Measurements from ENCODE around the gene DBP.

Gene DBP

DNA sequence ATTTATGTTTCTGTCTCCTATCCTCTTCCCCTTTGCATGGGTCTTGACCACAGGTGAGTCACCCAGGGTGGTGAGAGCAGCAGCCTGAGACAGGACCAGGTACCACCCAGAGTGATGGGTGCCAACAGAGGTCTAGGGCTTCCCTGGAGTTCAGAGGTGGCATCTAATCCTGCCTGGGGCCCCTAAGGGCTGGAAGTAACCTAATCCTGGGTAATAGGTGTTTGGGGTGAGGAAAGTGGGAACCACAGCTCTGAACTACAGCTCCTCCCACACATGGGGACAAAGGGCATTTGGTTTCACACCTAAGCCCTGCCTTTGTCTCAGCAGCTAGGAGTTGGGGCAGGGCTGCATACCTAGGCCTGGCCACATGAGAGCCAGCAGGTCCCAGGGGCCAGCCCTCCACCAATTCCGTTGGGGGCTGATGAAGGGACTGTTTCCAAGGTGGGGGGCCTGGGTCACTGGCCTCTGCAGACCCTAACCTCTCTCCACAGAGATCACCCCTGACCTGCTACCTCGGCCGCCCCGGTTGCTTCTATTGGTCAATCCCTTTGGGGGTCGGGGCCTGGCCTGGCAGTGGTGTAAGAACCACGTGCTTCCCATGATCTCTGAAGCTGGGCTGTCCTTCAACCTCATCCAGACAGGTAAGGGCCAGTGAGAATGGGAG is 9.8 kb downstream of the DBP start:
- no peak for DNase-seq

DNA sequence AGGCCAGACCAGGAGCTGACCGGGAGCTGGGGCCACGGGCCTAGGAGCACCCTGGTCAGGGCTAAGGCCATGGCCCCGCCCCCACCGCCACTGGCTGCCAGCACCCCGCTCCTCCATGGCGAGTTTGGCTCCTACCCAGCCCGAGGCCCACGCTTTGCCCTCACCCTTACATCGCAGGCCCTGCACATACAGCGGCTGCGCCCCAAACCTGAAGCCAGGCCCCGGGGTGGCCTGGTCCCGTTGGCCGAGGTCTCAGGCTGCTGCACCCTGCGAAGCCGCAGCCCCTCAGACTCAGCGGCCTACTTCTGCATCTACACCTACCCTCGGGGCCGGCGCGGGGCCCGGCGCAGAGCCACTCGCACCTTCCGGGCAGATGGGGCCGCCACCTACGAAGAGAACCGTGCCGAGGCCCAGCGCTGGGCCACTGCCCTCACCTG is 11.3 kb downstream of the DBP start:
- no peak for DNase-seq

DNA sequence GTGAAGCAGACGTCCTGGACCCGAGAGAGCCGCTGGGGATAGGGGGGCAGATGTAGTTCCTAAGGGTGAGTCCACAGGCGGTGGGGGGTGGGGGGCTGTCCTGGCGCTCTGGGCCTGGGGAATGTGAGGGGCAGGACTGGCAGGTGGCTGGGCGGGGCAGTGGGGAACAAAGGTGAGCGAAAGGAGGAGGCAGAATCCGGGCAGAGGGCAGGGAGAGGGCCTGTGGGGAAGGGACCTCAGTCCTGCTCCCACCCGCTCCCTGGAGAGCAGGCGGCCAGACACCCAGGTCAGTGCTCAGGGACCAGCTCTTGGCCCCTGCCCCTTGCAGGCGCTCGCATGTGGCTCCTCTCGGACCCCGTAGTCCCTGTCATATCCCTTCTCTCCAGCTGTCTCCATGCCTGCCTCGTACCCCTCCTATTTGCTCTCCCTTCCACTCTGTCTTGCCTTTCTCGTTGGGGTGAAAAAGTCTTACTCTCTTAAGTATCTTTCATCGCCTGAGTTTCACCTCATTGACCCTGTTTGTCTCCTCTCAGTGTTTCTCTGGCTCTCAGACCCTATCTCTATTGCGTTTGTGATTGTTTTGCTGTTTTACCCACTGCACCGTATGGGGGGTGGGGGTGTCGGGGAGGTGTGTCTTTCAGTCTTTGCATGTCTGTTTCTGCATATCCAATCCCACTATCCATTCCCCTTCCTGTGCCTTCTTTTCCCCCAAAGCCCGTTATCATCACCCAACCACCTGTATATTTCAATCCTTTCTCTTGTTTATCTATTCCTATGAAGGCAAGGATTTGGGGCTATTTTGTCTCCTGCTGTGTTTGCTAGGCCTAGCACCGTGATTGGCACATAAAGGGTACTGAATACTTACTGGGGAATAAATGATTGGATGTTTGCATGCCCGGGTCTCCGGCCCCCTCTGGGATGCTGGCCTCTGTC is 12.1 kb downstream of the DBP start:
- no peak for DNase-seq

DNA sequence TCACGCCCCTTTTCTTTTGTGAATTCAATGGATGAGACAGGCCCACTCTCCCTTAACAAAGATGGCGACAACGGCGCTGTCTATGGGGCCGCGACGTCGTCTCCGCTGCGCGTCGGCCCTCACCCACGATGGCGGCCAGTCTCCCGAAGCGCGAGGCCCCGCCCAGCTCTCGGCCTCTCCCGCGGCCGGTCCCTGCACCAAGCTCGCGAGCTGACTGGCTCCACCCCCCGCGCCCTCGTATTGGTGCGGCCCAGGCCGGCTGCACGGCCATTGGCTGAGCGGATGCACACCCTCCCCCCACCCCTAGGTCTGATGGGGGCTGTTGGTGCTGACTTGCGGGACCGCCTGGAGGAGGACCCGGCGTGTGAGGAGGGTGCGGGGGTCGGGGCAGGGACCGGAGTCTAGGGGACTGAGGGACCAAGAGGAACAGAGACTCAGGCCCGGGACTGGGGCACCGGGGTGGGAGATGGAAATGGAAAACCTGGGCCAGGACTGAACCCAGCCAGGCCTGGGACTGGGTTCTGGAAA is 13.0 kb downstream of the DBP start:
- DNase-seq, result peak; percentile 96

DNA sequence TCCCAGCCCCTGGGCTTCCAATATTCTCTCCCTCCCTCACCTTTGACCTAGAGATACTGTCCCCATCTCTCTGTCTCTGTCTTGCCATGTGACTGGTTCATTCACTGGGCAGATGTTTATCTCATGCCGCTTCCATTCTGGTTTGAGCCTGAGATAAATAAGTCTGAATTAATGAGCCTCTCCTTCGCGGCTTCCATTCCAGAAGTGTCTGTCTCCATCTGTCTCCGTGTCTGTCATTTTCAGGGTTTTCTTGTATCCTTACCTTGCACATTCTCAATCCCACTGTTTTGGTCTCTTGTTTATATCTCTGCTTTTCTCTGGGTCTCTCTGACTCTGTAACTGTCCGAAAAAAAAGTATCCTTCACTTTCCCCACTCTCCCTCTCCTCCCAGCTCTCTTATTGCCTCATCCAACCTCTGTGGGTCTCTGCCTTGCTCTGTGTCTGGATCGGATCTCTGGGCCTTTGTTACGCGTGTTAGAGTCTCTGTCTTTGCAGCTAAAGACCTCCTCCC is 13.6 kb downstream of the DBP start:
- DNase-seq, result no peak

DNA sequence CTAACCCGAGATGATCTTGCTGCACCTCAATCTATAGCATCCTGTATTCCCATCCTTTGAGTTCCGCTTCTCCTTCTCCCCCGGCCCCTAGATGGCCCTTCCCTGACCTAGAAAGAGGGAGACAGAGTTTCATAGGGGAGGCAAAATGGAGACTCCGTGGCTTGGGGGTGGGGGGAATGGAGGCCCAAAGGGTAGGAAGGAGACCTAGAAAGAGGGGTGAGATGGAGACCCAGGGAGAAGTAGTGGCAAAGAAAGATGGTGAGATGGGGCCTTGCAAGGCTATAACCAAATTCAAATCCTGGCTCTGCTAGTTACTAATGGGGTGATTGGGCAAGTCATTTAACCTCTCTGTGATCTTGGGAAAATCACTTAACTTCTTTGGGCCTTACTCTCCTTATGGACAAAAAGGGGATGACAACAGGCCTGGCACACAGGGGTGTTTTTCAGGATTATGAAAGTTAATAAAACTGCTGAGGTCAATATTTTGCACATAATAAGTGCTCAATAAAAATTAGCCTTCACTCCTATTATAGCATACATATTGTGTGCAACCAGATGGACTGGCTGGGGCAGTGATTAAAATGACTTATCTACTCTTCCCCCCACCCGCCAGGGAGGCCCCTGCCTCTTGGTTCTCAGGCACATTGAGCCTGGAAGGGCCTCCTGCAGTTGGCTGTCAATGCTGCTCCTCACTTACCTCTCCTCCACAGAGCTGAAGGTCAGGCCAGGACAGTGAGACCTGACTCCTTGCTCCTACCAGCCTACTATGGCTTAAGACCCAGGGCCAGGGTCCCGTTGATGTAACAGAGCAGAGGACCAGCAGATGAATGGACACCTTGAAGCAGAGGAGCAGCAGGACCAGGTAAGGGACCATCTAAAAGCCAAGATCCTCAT is 17.2 kb downstream of the DBP start:
- no peak for DNase-seq

DNA sequence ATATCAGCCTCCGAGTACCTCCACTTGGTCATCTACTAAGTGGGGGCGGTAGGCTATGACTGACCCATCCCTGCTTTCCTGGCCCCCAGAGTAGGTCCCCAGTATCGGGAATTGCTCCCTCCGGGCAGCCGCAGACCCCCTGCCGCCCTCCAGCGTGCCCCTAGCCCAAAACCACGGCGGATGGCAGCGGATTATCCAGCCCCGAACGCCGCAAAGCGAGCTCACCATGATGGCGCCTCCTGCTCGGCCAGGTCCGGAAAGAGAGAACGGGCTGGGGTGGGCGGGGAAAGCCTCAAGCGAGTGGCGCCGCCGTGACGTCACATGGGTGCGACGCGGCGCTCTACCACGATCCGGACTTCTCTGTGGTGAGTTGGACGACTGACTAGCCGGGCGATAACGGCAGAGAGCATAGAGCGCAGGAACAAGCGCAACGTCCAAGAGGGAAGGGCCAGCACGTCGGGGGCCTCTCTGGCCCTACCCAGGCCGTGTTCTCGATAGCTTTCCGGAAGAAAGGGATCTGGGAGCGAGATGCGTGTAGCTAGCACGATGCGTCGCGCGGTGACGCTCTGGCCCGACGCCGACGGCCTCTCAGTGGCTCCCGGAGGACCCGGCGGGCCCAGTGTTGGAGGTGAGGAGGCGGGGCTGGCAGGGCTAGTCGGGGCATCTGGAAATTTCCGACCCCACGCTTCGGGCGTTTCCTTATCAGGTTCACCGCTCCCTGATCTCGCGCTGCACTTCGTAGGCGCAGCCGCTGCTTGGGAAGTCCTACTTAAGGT is 18.1 kb downstream of the DBP start, which contains the start of the genes RPL18 and SPHK2:
RPL18 (minus strand) TSS at position 263 of the 776 bp plus-strand sequence; CDS start at position 228, 35 bp downstream.
SPHK2 (plus strand) TSS at position 591 of the 776 bp plus-strand sequence. CDS start 1,009 bp downstream, outside the sequence.
- peak; percentile 95 for DNase-seq

DNA sequence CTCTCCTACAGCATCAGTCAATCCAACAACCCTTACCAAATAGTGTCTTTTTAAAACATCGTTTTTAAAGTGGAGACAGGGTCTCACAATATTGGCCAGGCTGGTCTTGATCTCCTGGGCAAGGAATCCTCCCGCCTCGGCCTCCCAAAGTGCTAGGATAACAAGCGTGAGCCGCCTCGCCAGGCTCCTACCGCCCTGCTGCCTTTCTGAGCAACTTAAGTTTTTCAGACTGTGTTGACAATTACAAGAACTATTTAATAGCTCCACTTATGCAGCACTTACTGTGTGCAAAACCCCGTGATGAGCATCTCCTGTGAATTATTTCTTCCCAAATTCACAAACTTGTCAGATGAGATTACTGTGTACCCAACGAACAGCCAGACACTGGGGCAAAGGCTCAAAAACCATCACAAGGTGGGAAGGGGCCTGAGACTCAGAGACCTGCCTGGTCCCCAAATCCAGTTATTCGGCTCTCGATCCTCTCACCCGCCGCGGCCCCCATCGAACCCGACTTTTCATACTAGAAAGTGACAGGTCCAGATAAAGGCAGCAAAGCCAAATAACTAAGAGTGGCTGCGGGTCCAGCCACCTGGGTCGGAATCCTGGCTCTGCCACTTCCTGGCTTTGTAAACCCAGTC is 18.8 kb downstream of the DBP start:
- DNase-seq, result no peak

DNA sequence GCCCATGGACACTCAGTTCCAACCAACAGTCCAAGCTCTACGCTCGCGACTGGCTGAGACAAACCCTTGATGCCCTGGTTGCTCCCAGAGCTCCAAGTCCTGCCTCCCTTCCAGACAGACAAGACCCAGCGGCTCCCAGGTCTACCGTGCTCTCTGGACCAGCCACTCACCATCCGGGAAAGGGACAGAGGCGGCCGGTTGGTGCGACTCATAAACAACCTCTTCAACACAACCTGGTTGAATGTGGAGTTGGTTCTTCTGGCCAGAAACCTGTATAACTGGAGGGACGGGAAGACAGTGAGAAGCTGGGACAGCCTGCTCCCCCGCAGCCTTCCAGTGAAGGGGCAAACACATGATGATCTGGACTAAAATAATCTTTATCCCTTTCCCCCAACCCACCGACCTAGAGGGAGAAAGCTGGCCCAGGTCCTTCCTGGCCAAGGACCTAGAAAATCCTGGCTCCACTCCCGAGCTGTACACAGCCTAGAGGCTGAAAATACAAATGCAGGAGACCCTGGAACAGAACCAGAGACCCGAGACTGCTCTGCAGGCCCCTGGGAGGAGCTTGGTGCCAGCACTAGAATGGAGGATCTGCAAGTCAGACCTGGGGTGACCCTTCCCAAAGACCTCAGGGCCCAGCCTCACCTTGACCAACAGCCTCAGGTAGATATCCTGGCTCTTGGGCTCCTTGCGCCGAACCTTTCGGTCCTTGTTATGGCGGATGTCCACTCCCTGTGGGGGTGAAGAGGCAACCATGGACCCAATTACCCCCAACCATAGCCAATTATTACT is 19.8 kb downstream of the DBP start:
- DNase-seq, result no peak

DNA sequence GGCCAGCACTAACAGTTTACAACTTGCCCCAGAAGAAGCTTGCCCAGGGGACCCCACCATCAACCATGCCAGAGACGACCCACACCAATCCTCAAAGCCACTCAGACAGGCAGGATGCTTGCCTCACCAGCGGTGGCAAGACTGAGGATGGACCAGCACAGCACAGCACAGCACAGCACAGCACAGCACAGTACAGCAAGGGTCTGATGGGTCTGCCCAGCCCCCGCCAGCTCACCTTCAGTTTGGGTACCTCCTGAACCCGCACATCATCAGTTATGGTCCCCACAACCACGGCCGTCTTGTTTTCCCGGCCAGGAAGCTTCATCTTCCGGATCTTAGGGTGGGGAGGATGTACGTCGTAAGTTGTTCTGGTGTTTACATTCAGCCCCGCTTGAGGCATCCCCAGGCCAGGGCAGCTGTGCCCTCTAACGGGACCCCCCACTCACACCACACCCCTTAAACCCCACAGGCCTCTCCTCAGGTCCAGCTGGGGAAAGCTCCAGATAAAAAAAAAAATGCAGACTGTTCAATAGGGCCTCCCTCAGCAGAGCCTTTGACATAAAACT is 20.6 kb downstream of the DBP start:
- DNase-seq, result no peak

DNA sequence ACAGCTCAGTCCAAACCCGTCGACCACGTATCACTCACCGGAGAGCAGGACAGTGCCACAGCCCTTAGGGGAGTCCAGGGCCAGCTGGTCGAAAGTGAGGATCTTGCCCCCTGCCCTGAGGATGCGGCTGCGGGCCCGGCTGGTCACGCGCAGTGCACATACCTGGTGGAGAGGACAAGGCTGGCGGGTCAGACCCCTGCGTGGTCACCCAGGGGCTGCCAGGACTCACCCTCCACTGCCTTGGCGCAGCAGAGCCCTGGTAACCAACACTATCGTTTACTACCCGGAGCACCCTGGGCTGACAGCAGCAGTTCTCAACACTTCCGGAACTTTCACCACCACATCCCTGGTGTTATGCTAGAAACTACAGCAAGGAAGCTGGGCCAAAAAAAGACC is 21.1 kb downstream of the DBP start:
- no peak for DNase-seq

DNA sequence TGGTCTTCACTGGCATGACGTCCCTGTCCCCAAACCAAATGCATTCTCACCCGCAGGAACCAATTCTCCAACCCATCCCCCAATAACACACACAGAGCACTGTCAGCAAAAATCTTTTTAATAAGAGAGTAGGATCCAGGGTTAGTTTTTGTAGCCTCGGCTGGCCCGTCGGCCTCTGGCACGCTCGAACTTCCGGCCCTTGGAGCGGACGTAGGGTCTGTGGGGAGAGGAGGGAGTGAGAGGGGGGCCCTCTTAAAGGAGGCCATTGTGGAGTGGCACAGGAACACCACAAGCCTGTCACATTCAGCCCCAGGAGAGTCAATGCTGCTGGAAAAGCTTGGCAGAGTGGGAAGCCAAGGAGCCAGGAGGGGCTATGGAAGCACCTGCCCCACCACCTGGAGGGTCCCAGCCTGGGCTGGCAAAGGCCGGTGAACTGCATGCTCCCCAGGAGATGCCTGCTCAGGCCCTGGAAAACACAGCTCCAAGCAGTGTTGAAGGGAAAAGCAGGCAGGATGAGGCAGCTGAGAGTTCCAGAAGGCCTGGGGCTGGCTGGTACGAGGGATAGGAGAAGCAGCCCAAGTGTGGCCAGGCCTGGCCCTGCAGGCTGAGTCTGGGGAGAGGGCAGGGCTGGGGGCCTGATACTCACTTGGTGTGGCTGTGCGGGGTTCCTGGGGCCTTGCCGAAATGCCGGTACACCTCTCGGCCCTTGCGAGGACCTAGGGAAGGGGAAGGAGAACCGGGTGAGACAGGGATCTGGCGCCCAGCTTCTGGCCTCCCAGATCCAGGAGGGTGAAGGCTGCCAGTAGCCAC is 21.7 kb downstream of the DBP start:
- DNase-seq, result no peak

DNA sequence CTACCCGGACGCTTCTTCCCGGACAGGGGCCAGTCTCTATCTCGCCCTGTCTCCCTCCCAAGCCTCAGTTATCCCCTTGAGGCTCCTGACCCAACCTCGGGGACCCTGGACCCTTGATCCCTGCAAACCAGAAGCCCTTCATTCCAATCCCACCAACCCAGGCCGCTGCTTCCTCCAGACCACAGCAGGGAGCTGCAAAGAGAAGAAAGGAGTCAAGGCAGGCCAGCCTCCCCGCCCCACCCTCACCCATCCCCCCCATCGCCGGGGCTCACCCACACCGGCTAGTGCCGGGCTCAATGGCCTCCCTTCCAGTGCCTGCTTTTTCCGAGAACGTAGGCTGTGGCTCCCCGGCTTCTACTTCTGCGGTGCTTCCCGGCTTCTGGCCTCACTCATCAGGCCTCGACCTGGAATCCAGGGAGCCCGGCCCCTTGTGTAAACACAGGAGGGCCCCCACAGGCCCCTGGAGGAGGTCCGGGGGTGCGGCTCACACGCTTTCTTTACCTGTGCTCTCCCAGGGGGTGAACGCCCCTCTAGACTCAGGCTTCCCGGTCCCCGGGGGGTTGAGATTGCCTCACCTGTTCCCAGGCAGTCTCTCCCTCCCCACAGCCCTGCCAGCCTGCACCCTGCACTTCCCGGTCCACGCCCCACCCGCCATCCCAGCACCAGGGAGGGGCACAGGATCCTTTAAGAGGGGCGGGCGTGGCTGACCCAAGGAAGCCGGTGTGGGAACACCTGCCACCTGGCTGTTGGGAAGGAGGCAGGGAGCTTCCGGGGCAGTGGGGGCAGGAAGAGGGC is 22.5 kb downstream of the DBP start, which contains the start of gene FAM83E:
FAM83E (minus strand) TSS at position 641 of the 795 bp plus-strand sequence. CDS start 1,704 bp downstream, outside the sequence.
- DNase-seq, result no peak

DNA sequence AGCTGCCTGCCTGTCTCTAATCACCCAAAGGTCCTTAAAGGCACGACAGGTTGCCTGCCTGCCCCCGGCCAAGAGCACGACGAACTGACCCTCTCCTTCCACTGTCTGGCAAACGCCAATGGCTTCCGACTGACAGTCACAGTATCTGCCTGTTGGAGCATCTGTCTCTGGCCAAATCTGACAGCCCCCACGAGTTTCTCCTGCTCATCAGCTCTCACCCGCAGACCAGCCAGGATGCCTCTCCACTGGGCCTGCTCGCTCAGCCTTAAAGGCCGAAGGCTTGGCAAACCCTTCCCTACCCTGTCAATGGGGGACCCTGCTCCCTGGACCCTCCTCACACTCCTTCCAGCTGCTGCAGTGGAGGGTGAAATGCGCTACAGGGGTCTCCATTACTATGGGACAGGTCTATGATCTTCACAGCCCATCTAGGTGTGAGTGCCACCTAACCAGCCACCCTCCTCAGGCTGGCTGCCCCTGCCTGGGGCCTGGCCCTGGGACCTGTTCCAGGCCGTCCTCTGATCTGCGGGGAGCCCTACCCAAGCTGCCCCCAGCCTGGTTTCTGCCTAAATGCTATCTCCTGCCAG is 23.2 kb downstream of the DBP start:
- DNase-seq, result no peak

DNA sequence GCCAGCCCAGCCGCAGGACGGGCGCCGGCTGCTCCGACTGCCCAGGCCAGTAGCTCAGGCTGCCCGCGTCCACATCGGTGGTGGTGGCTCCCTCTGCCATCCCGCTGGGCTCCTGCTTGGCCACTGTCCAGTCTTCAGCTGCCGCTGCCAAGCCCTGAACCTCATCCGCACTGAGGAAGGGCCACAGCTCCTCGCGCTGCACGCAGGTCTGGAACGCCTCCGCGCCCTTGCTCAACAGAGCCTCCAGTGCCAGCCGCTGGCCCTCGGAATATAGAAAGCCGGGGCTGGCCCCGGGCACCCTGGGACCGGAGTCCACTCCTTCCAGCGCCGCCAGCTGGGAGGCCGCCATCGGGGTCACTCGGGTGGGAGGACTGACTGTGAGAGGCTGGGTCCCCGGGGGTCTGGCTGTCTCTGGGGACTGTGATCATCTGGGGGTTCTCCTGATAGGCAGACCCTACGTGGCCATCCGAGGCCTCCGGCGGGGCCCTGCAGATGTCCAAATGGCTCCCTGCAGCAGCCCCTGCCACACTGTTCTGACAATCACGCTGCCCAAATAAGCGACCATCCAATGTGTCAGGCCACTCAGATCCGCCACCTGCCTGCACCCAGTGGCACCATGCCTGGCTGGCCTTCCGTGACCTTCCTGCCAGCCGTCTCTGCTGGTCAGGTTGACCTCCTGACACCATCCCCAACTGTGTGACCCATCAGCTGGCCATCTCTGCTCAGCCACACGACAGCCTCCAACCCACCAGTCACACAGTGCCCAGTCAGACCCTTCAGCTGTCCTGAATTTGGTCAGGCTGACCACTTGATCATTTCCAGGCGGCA is 23.9 kb downstream of the DBP start:
- DNase-seq, result no peak

DNA sequence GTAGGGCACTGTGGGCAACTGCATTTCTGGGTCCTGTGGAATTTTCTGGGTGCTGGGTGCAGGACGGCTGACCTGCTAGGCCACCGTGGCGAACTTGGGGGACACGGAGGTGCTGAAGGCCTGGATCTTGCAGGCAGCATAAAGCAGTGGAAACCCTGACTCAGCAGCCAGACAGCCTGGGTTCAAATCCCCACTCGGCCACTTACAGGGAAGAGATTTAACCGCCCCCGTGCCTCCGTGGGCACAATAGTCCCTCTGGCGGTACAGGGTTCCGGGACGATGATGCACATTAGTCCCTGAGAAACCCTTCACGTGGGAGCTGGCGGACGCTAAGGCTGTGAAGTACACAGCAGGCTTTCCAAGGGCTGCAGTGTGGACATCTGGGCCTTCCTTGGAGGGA is 25.3 kb downstream of the DBP start:
- no peak for DNase-seq
